HG03571 (cell line): Measurements from ENCODE around the gene MLPH.

ENCODE experiments used
- ATAC-seq: cut with Tn5 transposase; IDR thresholded peaks from one replicate; pipeline ENCODE4 v1.9.1; 2021; ENCODE audit not compliant: unreplicated experiment

MLPH gene

DNA sequence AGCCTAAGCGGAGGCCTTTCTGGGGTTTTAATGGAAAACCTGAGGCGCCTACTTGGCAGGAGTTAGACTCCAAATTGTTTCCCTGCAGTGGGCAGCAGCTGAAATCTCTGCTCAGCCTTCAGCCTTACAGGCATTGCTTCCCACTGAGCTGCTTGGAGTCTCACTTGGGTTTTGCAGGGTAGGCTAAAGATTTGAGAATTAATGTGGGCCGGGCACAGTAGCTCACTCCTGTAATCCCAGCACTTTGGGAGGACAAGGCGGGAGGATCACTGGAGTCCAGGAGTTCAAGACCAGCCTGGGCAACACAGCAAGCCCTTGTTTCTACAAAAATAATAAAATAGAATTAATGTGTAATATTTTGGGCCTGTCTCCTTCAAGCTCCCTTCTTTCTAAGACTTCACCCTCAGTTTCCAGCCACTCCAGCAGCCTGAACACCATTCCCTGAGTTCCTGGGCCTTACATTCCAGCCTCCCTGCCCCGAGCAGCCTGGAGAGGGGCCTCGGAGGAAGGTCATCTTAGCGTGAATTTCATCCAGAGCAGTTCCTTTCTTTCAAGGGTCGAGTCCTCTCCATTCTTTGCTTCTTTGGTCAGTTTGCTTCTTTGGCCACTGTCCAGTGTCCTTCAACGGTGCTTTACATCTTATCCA, 112.5 kb downstream of the MLPH start:
- ATAC-seq, result no peak

DNA sequence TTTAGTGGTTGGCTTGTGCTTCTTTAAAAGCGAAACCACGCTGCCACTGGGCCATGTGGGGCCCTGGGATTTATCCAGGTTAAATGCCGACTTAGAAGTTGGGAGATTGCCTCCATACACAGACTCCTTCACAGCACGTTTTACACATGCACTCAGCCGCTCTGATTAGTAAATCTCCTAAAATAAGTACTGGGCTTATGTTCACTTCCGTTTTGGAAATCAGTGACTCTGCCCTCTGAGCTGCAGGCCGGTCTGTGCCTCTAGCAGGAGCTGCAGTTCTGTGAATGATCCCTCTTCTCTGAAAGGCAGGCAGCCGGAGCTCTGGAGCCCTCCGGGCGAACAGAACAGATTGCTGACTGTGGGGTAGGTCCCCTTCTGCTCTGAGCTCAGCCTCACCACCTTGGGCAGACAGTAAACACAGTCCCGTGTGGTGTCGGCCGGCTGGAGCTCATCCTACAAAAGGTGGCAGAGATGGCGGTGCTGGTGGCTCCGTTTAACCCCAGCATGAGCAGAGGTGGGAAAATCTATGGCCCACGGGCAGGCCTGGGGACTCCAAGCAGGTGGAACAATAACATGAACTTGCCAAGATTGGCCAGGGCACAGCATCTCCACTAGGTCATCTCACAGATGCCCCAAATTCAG, 113.3 kb downstream of the MLPH start:
- no peak for ATAC-seq

- no peak for ATAC-seq
Measured at GRCh38 chr2:237601453-237602116, 114.5 kb downstream of the MLPH start.

GRCh38 chr2:237602409-237602808, 115.4 kb downstream of the MLPH start:
- no peak for ATAC-seq

GRCh38 chr2:237603049-237603717, 116.1 kb downstream of the MLPH start:
- no peak for ATAC-seq

DNA sequence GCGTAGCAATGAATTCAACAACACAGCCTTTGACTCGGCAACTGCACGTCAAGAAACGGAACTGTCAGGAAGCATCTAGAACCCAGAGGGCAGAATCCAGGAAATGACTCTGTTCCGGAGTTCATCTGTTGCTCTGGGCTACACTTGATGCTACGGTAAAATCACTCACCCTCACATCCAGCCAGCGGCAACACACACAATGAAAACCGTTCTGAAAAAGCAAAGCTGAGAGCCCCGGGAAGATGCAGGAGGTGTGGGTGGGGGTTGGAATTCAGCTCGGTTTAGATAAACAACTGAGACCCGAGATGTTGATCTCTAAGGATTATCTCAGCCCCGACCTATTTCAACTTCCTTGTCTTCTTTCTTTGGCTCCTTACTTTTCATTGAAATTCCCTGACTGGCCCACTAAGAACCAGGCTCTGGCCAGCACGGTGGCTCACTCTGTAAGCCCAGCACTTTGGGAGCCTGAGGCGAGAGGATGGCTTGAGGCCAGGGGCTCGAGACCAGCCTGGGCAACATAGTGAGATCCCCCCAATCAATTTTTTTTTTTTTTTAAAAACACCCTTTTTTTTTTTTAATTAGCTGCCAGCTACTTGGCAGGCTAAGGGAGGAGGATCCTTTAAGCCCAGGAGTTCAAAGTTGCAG, 116.8 kb downstream of the MLPH start:
- ATAC-seq, result no peak

DNA sequence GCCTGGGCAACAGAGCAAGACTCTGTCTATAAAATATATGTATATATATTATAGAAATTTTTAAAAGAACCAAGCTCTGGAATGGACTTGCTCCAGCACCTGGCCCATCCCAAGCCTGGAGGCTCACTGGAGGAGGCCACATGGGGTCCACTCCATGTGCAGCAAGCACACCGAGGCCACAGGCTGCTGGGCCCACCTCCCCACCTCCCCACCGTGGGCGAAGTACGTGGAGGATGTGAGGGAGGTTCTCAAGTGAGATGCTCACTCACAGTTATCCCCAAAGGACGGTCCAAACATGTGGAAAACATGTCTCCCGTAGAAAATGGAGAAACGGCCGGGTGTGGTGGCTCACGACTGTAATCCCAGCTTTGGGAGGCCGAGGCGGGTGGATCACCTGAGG, 117.3 kb downstream of the MLPH start:
- no peak for ATAC-seq
